GM12872 (cell line): ENCODE measurements around the gene PDX1.

ENCODE experiments used
- TF ChIP-seq, protein P1 (sequence below): IDR thresholded peaks from 3 replicates; pipeline ENCODE4 v1.5.1; 2011; ENCODE audit warnings: low read depth, mild to moderate bottlenecking, low read length, moderate library complexity; ENCODE audit not compliant: insufficient read depth

PDX1 gene

DNA sequence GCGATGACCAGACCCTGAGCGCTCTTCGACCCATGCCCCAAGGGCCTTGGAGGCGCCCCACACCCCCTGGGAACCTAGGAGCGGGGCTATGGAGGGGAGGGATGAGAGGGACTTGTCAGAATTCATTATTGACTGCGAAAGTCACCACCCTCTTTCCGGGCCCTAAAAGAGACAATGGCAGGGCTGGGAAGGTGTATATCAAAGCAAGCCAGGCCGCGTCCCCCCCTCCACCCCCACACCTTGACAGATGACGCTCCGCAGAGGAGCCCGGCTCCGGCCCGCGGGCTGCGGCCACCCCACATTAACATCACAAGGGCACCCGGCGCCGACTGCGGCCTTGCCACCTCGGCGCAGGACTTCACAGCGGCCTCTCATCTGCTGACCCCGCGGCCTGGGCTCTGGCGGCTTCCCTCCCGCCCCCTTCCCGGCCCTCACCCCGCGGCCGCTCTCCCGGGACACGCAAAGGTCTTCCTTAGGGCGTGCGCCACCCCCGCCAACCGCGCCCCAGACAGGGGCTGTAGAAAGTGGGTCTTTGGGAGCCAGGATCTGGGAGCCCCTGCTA lies 46.9 kb downstream of the PDX1 start:
- TF ChIP-seq, protein P1, sequence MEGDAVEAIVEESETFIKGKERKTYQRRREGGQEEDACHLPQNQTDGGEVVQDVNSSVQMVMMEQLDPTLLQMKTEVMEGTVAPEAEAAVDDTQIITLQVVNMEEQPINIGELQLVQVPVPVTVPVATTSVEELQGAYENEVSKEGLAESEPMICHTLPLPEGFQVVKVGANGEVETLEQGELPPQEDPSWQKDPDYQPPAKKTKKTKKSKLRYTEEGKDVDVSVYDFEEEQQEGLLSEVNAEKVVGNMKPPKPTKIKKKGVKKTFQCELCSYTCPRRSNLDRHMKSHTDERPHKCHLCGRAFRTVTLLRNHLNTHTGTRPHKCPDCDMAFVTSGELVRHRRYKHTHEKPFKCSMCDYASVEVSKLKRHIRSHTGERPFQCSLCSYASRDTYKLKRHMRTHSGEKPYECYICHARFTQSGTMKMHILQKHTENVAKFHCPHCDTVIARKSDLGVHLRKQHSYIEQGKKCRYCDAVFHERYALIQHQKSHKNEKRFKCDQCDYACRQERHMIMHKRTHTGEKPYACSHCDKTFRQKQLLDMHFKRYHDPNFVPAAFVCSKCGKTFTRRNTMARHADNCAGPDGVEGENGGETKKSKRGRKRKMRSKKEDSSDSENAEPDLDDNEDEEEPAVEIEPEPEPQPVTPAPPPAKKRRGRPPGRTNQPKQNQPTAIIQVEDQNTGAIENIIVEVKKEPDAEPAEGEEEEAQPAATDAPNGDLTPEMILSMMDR: no peak

DNA sequence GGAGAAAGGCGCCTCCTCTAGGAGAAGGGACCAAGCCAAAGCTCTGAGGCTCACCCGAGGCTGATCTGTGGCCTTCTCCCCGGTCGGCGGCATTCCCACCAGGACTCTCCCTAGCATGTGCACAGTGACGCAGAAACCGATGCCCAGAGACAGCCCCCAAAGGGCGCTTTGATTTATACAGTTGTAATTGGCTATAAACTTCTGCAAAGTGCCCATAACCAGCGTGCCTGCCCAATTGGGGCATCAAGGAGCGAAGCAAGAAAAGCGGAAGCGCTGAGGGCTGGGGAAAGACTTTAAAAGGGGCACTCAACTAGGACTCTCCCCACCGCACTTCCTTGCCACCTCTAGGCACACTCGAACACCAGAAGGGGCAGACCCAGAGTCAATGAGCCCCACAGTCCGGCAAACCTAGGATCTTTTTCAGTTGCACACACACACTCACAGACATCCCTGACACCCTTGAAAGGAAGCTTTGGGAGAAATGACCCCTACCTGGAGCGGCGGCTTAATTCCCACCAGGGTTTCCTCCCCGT lies 47.5 kb downstream of the PDX1 start:
- TF ChIP-seq, protein P1: no peak

DNA sequence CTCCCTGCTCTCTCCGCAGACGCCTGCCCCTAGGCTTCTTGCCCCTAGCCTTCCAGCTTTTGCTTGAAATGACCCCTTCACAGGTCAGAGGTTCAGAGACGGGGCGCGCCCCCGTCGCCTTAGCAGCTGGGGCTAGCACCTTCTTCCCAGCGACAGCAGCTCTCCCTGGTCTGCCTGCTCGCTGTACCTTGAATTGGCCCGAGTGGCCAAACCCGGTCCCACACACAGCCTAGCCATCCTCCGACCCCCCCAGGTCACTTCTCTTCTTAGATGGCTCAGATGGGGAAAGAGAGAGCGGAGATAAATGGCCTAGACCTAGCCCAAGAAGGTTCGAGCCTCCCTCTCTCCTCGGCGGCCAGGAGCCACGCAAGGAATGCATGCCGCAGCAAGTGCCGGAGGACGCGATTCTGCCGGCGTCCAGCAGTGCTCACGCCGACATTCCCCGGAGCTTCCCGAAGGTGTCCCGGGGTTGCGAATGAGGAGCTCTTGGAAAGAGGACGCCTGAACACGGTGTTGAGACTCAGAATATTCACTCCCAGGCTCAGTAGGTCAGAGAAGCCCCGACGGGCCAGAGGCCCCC lies 48.0 kb downstream of the PDX1 start:
- TF ChIP-seq, protein P1: no peak

DNA sequence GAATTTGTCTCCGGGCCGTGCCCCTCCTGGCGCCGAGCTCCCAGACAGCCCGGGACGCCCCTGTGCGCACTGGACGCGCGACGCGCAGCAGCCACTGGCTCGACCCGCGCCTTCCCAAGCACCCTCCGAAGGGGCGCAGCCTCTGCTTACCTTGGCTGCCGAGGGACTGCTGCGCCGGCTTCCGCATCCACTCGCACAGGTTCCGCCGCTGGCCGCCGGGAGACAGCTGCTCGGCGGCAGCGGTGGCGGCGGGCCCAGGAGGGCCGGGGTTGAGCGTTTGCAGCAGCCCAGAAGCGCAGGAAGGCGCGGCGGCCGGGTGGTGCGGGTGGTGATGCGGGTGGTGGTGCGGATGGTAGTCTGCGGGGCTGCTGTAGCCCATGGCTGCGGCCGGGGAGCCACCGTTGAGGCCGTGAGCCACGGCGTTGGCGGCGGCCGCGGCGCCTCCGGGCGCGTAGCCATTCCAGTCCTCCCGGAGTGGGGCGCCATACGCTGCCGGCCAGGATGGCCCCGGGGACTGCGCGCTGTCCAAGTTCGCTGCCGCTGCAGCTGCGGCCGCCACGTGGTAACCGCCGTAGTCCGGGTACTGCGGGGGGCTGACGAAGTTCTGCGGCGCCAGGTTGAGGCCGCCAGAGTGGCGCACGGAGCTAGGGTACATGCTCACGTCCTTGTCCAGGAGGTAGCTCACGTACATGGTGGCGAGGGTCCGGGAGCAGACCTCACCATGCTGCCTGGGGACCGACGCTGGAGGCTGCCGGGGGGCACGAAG lies 48.7 kb downstream of the PDX1 start:
- TF ChIP-seq, protein P1: no peak

DNA sequence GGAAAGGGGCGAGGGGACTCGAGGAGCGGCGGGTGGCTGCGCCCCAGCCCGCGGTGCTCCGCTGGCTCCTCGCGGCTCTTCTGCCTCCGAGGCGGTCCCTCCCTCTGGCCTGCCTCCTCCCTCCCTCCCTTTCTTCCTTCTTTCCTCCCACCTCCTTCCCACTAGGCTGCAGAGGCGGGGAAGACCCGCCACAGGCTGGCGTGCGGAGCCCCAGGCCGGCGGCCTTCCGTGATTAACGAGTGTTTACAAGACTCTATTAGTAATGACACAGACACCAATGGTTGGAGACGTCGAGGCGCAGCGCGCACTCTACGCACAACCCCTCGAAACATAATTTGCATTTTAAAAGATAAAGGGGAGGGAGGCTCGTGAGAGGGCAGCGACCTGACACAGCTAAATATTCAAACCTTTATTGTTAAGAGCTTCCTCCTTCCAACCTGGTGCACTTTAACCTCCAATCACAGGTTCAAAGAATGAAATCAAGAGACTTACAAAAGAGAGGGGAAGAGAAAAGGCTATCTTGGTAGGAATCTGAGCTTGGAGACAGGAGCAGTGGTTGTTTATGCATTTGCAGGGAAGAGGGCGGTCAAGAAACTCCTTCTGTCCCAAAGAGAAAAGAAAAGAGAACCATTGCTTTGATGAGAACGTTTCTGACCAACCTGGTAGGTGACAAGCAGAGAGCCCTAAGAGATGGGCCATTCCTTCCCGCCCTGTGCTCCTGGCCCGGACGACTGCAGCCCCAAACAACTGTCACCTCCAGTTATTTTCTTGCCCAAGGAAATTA lies 49.5 kb downstream of the PDX1 start, which contains the start of gene CDX2:
Gene CDX2 (minus strand): TSS at position 234 of the 784 bp plus-strand sequence. CDS start 309 bp downstream, outside the sequence.
- TF ChIP-seq, protein P1: no peak

DNA sequence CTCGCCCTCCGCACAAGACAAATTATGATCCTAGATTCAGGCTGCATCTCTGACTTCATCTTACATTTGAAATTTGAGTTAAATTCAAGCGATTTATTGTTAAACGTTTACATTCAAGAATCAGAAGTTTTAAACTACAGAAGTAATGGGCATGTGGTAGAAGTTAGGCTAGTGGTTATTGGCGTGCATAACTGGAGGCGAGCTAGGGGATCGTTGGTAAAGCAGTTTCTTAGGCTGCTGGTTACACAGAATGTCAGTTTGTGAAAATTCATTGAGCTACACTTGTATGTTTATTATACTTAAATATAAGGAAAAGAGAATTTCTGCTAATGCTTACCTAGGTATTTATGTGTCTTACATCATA lies 50.0 kb downstream of the PDX1 start:
- TF ChIP-seq, protein P1: no peak
